LNCaP clone FGC (cell line): ENCODE measurements around the gene PLSCR5.
A peak's percentile ranks its signal among the peaks of the same experiment; 100 is the strongest.

Source experiments
- DNase-seq: peaks from one replicate; pipeline ENCODE4 v3.0.0-alpha.2; 2011; ENCODE audit warnings: low read depth
- H3K4me3 ChIP-seq: 2 replicates; pipeline ENCODE4 v1.5.1; 2011; ENCODE audit warnings: mild to moderate bottlenecking, low read depth, low read length, control low read depth
- CTCF ChIP-seq: IDR thresholded peaks from 2 replicates; pipeline ENCODE4 v1.5.1; 2012; ENCODE audit warnings: mild to moderate bottlenecking; ENCODE audit not compliant: control insufficient read depth, insufficient read depth; ENCODE audit errors: extremely low read depth

The PLSCR5 gene

GRCh38 chr3:146638718-146639117, 33.6 kb upstream of the PLSCR5 start:
- TF ChIP-seq CTCF, result peak; percentile 35
- H3K4me3 ChIP-seq, result no peak overlapping the region
- no peak for DNase-seq

GRCh38 chr3:146637871-146638270, 32.7 kb upstream of the PLSCR5 start:
- no peak for DNase-seq
- no peak overlapping the region for H3K4me3 ChIP-seq
- no peak for TF ChIP-seq CTCF

GRCh38 chr3:146636881-146637280, 31.7 kb upstream of the PLSCR5 start:
- TF ChIP-seq CTCF, result no peak
- DNase-seq, result no peak
- no peak overlapping the region for H3K4me3 ChIP-seq

GRCh38 chr3:146634346-146634745, 29.2 kb upstream of the PLSCR5 start:
- no peak for DNase-seq
- no peak for TF ChIP-seq CTCF

GRCh38 chr3:146628671-146629070, 23.5 kb upstream of the PLSCR5 start:
- H3K4me3 ChIP-seq, result no peak overlapping the region
- TF ChIP-seq CTCF, result no peak
- DNase-seq, result no peak

More at GRCh38 chr3:146634346-146634745, 29.2 kb upstream of the PLSCR5 start:
- no peak overlapping the region for H3K4me3 ChIP-seq

- no peak for TF ChIP-seq CTCF
- no peak for DNase-seq
- no peak overlapping the region for H3K4me3 ChIP-seq
These were observed 21.4 kb upstream of the PLSCR5 start for GRCh38 chr3:146626403-146627122.
